CD8-positive, alpha-beta memory T cell (primary cell): ENCODE results near the gene HGFAC. TPM values are rescaled to one million over a fixed set of nuclear protein-coding genes. Genes with fewer than 3 reads are reported as not detected.

Experiments used
- CTCF ChIA-PET: fragments of 350-600 bp; sonication (Branson Sonifier 250); formaldehyde crosslinking; loops from one replicate; lab custom pipeline; 2021; ENCODE audit warnings: antibody characterized with exemption; lab: Charles Lee
- POLR2A ChIA-PET: fragments of 350-600 bp; sonication (Branson Sonifier 250); formaldehyde crosslinking; loops from one replicate; lab custom pipeline; 2021; ENCODE audit warnings: antibody characterized with exemption; lab: Charles Lee
- DNase-seq, 5 donors: peaks; one replicate each; pipeline versions ENCODE4 v3.0.0 to v3.0.0-alpha.2; 2020 to 2022; ENCODE audit warnings: mixed read lengths in 1 of 5
- H3K27ac ChIP-seq: one replicate; pipeline ENCODE4 v1.7.0; 2013; ENCODE audit warnings: low read depth, mild to moderate bottlenecking, low read length, moderate library complexity
- H3K27me3 ChIP-seq: 2 replicates; pipeline ENCODE4 v1.7.0; 2013; ENCODE audit warnings: low read length, mild to moderate bottlenecking; ENCODE audit not compliant: insufficient read depth, poor library complexity, severe bottlenecking
- H3K36me3 ChIP-seq: 2 replicates; pipeline ENCODE4 v1.7.0; 2013; ENCODE audit warnings: mild to moderate bottlenecking, low read length, moderate library complexity; ENCODE audit not compliant: insufficient read depth
- H3K4me1 ChIP-seq: 2 replicates; pipeline ENCODE4 v1.7.0; 2013; ENCODE audit warnings: mild to moderate bottlenecking, low read length, moderate library complexity; ENCODE audit not compliant: insufficient read depth
- H3K4me3 ChIP-seq: 2 replicates; pipeline ENCODE4 v1.7.0; 2013; ENCODE audit warnings: mild to moderate bottlenecking, low read length
- H3K9me3 ChIP-seq: 2 replicates; pipeline ENCODE4 v1.7.0; 2013; ENCODE audit warnings: mild to moderate bottlenecking, low read length
- H3K27ac Mint-ChIP-seq, 8 donors: one replicate each; pipeline ENCODE4 v1.8.0; 2020 to 2021; ENCODE audit warnings: mixed read lengths in 8 of 8, mild to moderate bottlenecking in 6 of 8, inconsistent platforms in 3 of 8, moderate library complexity in 3 of 8
- H3K27me3 Mint-ChIP-seq, 2 donors: one replicate each; pipeline ENCODE4 v1.8.0; 2020 to 2021; ENCODE audit warnings: mixed read lengths in 2 of 2, mild to moderate bottlenecking in 1 of 2, moderate library complexity in 1 of 2
- H3K36me3 Mint-ChIP-seq, 3 donors: one replicate each; pipeline ENCODE4 v1.8.0; 2020 to 2021; ENCODE audit warnings: mixed read lengths in 3 of 3, inconsistent platforms in 1 of 3, mild to moderate bottlenecking in 1 of 3
- H3K4me1 Mint-ChIP-seq, 3 donors: one replicate each; pipeline ENCODE4 v1.8.0; 2020 to 2021; ENCODE audit warnings: mixed read lengths in 3 of 3, inconsistent platforms in 1 of 3, mild to moderate bottlenecking in 1 of 3
- H3K4me3 Mint-ChIP-seq, 7 donors: one replicate each; pipeline ENCODE4 v1.8.0; 2020 to 2021; ENCODE audit warnings: mixed read lengths in 7 of 7, mild to moderate bottlenecking in 6 of 7, moderate library complexity in 4 of 7, inconsistent platforms in 2 of 7
- H3K9me3 Mint-ChIP-seq, 5 donors: one replicate each; pipeline ENCODE4 v1.8.0; 2020 to 2022; ENCODE audit warnings: mixed read lengths in 5 of 5, mild to moderate bottlenecking in 3 of 5, moderate library complexity in 2 of 5, inconsistent platforms in 1 of 5
- polyA plus RNA-seq: library from polyadenylated mRNA; unstranded; fragments of 300-500 nt; fragmentation: Illumina TruSeq; gene quantifications from one replicate; pipeline ENCODE4 v1.2.3, GENCODE V29; 2021
- total RNA-seq, 2 experiments: library from RNA; stranded (reverse); gene quantifications; one replicate each; pipeline ENCODE4 v1.2.3, GENCODE V29; 2021

HGFAC gene
- total and polyA plus RNA-seq, 3 experiments from 2014 or later = not detected

DNA sequence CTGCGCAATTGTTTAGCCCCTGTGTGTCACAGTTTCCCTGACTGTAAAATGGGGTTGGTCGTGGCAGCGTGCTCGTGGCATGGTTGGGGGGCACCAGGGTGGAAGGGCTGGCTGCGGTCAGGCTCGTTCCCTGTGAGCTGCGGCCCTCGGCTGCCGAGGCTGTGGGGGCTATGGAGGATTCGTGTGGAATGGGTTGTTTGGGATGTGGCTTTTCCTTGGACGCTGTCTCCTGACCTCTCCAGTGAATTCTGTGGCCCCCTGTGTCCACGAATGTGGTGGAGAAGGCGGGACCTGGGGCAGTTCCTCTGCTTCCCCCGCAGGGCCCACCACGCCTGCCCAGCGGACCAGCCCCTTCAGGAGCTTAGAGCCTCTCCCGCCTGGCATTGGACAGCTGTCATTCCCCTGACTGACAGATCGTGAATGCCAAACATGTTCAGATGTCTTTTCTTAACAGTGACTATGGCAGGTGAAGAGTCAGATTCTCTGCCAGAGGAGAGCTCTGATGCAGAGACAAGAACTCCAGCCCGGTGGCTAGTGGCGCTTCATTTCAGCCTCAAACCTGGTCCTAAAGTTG is 17.2 kb upstream of the HGFAC start:
- no peaks in the 10 kb centered on the region for H3K36me3 ChIP-seq
- no peak for DNase-seq
- no peak overlapping the region for H3K27ac ChIP-seq
- no peaks in the 10 kb centered on the region for H3K4me1 ChIP-seq
- Mint-ChIP-seq H3K9me3 (no peaks in the 10 kb centered on the region), H3K4me1 (no peaks in the 10 kb centered on the region), H3K27me3 (no peaks in the 10 kb centered on the region), H3K4me3 (no peak overlapping the region), H3K27ac (no peak overlapping the region), H3K36me3 (no peaks in the 10 kb centered on the region)
- H3K9me3 ChIP-seq = no peaks in the 10 kb centered on the region
- ChIA-PET CTCF (no interaction called here), POLR2A (no interaction called here)
- no peaks in the 10 kb centered on the region for H3K27me3 ChIP-seq
- no peak overlapping the region for H3K4me3 ChIP-seq

DNA sequence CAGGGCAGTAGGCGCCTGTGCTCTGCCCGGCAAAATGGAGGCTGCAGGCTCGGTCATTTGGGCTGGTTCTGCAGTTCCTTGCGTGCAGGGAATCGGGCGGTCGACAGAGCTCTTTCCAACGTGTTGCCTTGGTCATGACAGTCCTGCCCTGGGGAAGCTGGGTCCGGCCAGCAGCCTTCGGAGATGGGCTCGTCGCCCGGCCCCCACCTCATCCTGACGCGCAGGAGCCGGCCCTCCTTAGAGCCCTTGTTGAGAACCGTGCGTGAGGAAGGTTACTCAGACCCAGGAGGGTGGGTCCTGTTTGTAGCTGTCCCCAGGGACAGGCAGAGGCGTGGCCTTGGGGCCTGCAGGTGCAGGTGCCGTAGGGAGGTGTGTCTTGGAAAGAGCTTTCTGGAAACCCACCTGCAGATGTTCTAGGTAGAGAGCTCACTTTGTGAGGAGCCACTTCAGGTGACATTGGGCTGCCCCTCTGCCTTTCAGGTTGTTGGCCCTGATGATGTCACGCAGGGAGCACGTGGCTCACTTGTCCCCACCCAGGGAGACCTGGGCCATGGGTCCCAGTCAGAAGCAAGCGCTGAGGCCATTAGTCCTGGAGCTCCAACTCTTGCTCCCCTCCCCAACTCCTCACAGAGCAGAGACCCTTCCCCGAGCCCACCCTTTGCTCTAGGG is 15.2 kb upstream of the HGFAC start:
- Histone ChIP-seq H3K4me1 (no peaks in the 10 kb centered on the region), H3K36me3 (no peaks in the 10 kb centered on the region), H3K27me3 (no peaks in the 10 kb centered on the region), H3K4me3 (no peak overlapping the region), H3K27ac (no peak overlapping the region), H3K9me3 (no peaks in the 10 kb centered on the region)
- POLR2A ChIA-PET = no interaction called here
- peaks cover 0 to 2% of the 10 kb centered on the region in 2 donors for H3K27me3 Mint-ChIP-seq
- H3K27ac Mint-ChIP-seq = no peak overlapping the region
- CTCF ChIA-PET = interaction anchor here (0.9 kb wide), 1 partner anchor 16 kb away, joined by 3 read pairs; no protein-coding TSS in a partner anchor
- no peak overlapping the region for H3K4me3 Mint-ChIP-seq
- no peak for DNase-seq
- H3K4me1 Mint-ChIP-seq = no peaks in the 10 kb centered on the region
- H3K36me3 Mint-ChIP-seq = no peaks in the 10 kb centered on the region
- no peaks in the 10 kb centered on the region for H3K9me3 Mint-ChIP-seq

DNA sequence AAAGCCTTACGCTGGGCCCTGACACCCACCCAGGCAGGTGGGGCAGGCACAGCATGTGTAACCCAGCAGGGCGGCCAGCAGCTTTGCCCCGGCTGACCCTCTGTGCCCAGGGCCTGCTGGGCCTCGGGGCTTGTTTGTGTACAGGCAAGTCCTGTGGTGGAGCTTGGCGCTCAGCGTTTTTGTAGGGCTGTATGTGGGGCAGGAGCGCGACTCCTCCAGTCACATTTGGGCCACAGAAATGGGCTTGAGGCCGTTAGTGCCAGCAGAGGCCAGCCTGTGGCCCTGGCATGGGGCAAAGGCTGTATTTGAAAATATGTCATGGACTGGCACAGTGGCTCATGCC is 14.7 kb upstream of the HGFAC start:
- Mint-ChIP-seq H3K4me3 (no peak overlapping the region), H3K27ac (peak overlapping the region in 2 of 8 donors; percentile 57 to 71), H3K9me3 (no peaks in the 10 kb centered on the region), H3K27me3 (peaks cover 0 to 2% of the 10 kb centered on the region in 2 donors), H3K4me1 (no peaks in the 10 kb centered on the region), H3K36me3 (no peaks in the 10 kb centered on the region)
- Histone ChIP-seq H3K27ac (no peak overlapping the region), H3K36me3 (no peaks in the 10 kb centered on the region), H3K4me3 (no peak overlapping the region), H3K27me3 (no peaks in the 10 kb centered on the region), H3K4me1 (no peaks in the 10 kb centered on the region), H3K9me3 (no peaks in the 10 kb centered on the region)
- POLR2A ChIA-PET = no interaction called here
- CTCF ChIA-PET = interaction anchor here (0.9 kb wide), 1 partner anchor 16 kb away, joined by 4 read pairs; no protein-coding TSS in a partner anchor
- no peak for DNase-seq

DNA sequence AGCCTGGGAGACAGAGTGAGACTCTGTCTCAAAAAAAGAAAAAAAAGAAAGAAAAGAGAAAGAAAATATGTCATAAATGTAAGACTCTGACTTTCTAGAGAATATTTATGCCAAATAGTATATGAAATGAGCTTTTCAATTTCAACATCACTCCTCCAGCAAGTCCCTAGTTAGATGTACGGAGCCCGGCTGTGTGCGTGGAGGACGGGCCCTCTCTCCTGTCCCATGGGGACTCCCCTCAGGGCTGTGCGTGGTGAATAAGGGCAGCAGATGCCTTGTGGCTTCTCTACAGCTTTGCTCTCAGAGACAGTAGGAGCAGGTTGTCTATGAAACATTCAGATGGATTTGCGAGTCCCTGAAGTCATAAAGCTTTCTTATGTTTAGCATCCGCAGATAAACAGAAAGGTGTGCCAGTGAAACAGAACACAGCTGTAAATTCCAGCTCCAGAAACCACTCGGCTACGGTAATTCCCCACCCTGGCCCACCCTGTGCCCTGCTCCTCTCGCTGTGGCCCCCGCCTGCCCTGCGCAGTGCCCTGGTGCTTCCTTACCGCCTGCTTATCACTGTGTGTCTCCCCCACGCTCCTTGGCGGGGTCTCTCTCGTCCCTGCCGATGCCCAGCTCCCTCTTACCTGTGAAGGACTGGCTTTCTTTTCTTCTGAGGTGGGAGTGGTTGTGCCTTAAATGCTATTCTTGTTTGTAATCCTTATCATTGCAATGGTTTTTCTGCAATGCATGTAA is 13.9 kb upstream of the HGFAC start:
- POLR2A ChIA-PET = no interaction called here
- Histone ChIP-seq H3K36me3 (no peaks in the 10 kb centered on the region), H3K27ac (no peak overlapping the region), H3K4me1 (no peaks in the 10 kb centered on the region), H3K27me3 (no peaks in the 10 kb centered on the region), H3K9me3 (no peaks in the 10 kb centered on the region), H3K4me3 (no peak overlapping the region)
- no peaks in the 10 kb centered on the region for H3K4me1 Mint-ChIP-seq
- no peak overlapping the region for H3K4me3 Mint-ChIP-seq
- H3K9me3 Mint-ChIP-seq = no peaks in the 10 kb centered on the region
- H3K27ac Mint-ChIP-seq = peak overlapping the region in 1 of 8 donors; percentile 53
- no peaks in the 10 kb centered on the region for H3K36me3 Mint-ChIP-seq
- DNase-seq = no peak
- CTCF ChIA-PET = interaction anchor here (0.9 kb wide), 1 partner anchor 16 kb away, joined by 4 read pairs; no protein-coding TSS in a partner anchor
- peaks cover 0 to 2% of the 10 kb centered on the region in 2 donors for H3K27me3 Mint-ChIP-seq

DNA sequence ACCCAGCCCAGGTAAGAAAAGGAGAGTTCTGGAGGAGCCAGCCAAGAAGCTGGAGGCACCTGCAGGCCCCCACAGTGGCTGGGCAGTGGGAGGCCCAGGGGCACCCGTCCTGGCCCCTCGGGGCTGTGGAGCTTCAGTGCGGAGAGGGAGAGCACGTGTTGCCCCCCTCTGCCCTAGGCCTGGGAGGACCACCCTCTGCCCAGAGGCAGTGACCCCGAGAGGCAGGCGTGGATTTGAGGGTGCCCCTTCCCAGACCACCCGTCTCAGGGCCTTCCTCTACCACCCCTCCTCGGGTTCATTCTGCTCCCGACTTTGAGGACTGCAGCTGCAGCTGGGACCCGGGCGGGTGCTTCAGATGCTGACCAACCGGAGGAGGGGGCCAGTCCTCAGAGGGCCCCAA is 12.1 kb upstream of the HGFAC start:
- ChIA-PET CTCF (no interaction called here), POLR2A (no interaction called here)
- Histone ChIP-seq H3K27ac (no peak overlapping the region), H3K4me1 (no peaks in the 10 kb centered on the region), H3K36me3 (no peaks in the 10 kb centered on the region), H3K9me3 (no peaks in the 10 kb centered on the region), H3K27me3 (no peaks in the 10 kb centered on the region), H3K4me3 (no peak overlapping the region)
- DNase-seq = no peak
- Mint-ChIP-seq H3K27me3 (peaks cover 0 to 2% of the 10 kb centered on the region in 2 donors), H3K27ac (no peak overlapping the region), H3K4me1 (no peaks in the 10 kb centered on the region), H3K4me3 (no peak overlapping the region), H3K9me3 (no peaks in the 10 kb centered on the region), H3K36me3 (no peaks in the 10 kb centered on the region)

DNA sequence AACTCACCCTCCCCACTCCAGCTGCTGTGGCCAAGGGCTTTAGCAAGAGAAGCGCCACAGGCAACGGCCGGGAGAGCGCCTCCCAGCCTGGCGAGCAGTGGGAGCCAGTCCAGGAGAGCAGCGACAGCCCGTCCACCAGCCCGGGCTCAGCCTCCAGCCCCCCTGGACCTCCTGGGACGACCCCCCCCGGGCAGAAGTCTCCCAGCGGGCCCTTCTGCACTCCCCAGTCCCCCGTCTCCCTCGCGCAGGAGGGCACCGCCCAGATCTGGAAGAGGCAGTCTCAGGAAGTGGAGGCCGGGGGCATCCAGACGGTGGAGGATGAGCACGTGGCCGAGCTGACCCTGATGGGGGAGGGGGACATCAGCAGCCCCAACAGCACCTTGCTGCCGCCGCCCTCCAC is 11.2 kb upstream of the HGFAC start:
- Histone ChIP-seq H3K4me1 (no peaks in the 10 kb centered on the region), H3K4me3 (no peak overlapping the region), H3K27ac (no peak overlapping the region), H3K27me3 (no peaks in the 10 kb centered on the region), H3K9me3 (no peaks in the 10 kb centered on the region), H3K36me3 (no peaks in the 10 kb centered on the region)
- Mint-ChIP-seq H3K36me3 (no peaks in the 10 kb centered on the region), H3K27ac (no peak overlapping the region), H3K9me3 (no peaks in the 10 kb centered on the region), H3K4me3 (no peak overlapping the region), H3K4me1 (no peaks in the 10 kb centered on the region), H3K27me3 (peaks cover 0 to 2% of the 10 kb centered on the region in 2 donors)
- DNase-seq = no peak
- ChIA-PET POLR2A (no interaction called here), CTCF (no interaction called here)

DNA sequence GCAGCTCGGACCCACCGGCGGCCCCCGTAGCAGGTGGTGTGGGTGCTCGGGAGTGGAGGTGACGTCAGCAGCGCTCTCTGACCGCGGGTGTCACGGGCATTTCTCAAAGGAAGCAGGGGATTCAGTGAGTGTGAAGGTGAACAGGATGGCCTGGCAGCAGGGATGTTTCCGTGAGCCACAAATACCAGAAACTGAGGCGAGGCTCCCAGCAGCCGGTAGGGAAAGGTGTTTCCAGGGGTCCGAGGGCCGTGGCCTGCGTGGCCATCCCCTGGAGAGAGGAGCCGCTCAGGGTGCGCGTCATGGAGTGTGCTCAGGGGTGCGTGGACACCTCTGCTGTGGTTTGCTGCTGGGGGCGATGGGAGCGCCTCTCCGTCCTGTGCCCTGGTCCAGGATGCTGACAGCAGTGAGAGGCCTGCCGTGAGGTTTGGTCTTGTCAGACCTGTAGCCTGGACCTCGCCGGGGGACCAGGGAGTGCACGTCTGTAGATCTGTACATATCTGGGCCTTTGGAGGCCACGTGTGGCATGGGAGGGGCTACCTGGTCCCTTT is 10.2 kb upstream of the HGFAC start:
- Mint-ChIP-seq H3K27me3 (peaks cover 0 to 2% of the 10 kb centered on the region in 2 donors), H3K27ac (no peak overlapping the region), H3K4me3 (no peak overlapping the region), H3K9me3 (no peaks in the 10 kb centered on the region), H3K4me1 (no peaks in the 10 kb centered on the region), H3K36me3 (no peaks in the 10 kb centered on the region)
- no peak overlapping the region for H3K4me3 ChIP-seq
- CTCF ChIA-PET = no interaction called here
- no peaks in the 10 kb centered on the region for H3K27me3 ChIP-seq
- H3K36me3 ChIP-seq = no peaks in the 10 kb centered on the region
- no peak overlapping the region for H3K27ac ChIP-seq
- H3K4me1 ChIP-seq = no peaks in the 10 kb centered on the region
- no peaks in the 10 kb centered on the region for H3K9me3 ChIP-seq
- no peak for DNase-seq
- POLR2A ChIA-PET = no interaction called here

DNA sequence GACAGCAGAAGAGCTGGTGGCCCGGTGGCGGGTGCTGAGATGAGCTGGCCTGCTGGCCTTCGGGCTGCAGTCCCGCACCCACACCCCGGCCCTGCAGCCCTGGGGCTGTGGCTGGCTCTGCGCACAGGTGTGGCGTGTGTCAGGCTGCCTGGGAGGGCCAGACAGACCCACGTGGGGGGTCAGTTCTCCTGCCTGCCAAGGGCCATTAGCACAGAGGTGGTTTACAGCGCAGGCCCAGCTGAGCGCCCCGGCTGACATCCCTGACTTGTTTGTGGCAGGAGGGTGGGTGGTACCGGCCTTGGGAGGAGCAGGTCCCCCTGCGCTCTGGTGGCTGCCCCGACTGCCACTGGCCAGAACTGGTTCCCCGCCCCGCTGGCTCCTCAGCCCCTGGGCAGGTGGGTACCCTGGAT is 9.4 kb upstream of the HGFAC start:
- CTCF ChIA-PET = no interaction called here

More for the DNA sequence above, 9.4 kb upstream of the HGFAC start:
- Histone ChIP-seq H3K9me3 (no peaks in the 10 kb centered on the region), H3K27ac (no peak overlapping the region), H3K36me3 (no peaks in the 10 kb centered on the region), H3K4me1 (no peaks in the 10 kb centered on the region), H3K27me3 (no peaks in the 10 kb centered on the region), H3K4me3 (no peak overlapping the region)
- H3K36me3 Mint-ChIP-seq = no peaks in the 10 kb centered on the region
- no peak overlapping the region for H3K27ac Mint-ChIP-seq
- H3K27me3 Mint-ChIP-seq = peaks cover 0 to 2% of the 10 kb centered on the region in 2 donors
- no peaks in the 10 kb centered on the region for H3K9me3 Mint-ChIP-seq
- no peak for DNase-seq
- POLR2A ChIA-PET = no interaction called here
- H3K4me1 Mint-ChIP-seq = no peaks in the 10 kb centered on the region
- no peak overlapping the region for H3K4me3 Mint-ChIP-seq
